OCI-LY7 (cell line): ENCODE results near the gene MAPRE2. TPM values are rescaled to one million over a fixed set of nuclear protein-coding genes. Genes with fewer than 3 reads are reported as not detected.

Experiments
- BruUV-seq: library from RNA; stranded (reverse); fragments of 400-500 nt; replicated peaks from 2 replicates; lab custom pipeline; 2021; lab: Mats Ljungman, UMichigan
- CTCF ChIA-PET: fragments of 300-600 bp; sonication (Branson Sonifier 250); formaldehyde crosslinking; loops from one replicate; lab custom pipeline; 2022; ENCODE audit warnings: antibody characterized with exemption; ENCODE audit not compliant: unreplicated experiment; lab: Charles Lee
- POLR2A ChIA-PET: fragments of 300-600 bp; sonication (Branson Sonifier 250); formaldehyde crosslinking; loops from one replicate; lab custom pipeline; 2022; ENCODE audit warnings: antibody characterized with exemption; lab: Charles Lee
- DNase-seq: peaks from one replicate; pipeline ENCODE4 v3.0.0-alpha.2; 2015; ENCODE audit warnings: low spot score
- H2AFZ ChIP-seq: fragments of 200-600 bp; sonication (generic), shearing (Covaris generic); 2 replicates; pipeline ENCODE4 v1.6.1; 2014; ENCODE audit warnings: mild to moderate bottlenecking, antibody characterized with exemption, low read length, moderate library complexity
- H3K27ac ChIP-seq: fragments of 200-600 bp; sonication (generic); 2 replicates; pipeline ENCODE4 v1.5.1; 2014; ENCODE audit warnings: mixed run types, low read depth, mild to moderate bottlenecking, moderate library complexity, low read length, inconsistent platforms; ENCODE audit not compliant: poor library complexity, severe bottlenecking
- H3K36me3 ChIP-seq: fragments of 200-600 bp; sonication (generic); 2 replicates; pipeline ENCODE4 v1.6.1; 2014; ENCODE audit warnings: mild to moderate bottlenecking, antibody characterized with exemption, low read length, moderate library complexity, mixed read lengths; ENCODE audit not compliant: insufficient read depth
- H3K4me1 ChIP-seq: fragments of 200-600 bp; sonication (generic); 2 replicates; pipeline ENCODE4 v1.5.1; 2014; ENCODE audit warnings: mild to moderate bottlenecking, low read length; ENCODE audit not compliant: insufficient read depth, poor library complexity, severe bottlenecking
- H3K4me2 ChIP-seq: fragments of 200-600 bp; sonication (generic); 2 replicates; pipeline ENCODE4 v1.6.1; 2014; ENCODE audit warnings: mild to moderate bottlenecking, low read length
- H3K4me3 ChIP-seq: fragments of 200-600 bp; sonication (generic); 2 replicates; pipeline ENCODE4 v1.5.1; 2014; ENCODE audit warnings: mild to moderate bottlenecking, low read depth, low read length; ENCODE audit not compliant: poor library complexity, severe bottlenecking
- H3K79me2 ChIP-seq: fragments of 200-600 bp; sonication (generic); 2 replicates; pipeline ENCODE4 v1.6.1; 2016; ENCODE audit warnings: low read depth, mild to moderate bottlenecking, low read length, moderate library complexity, mixed read lengths; ENCODE audit not compliant: insufficient read depth
- H3K9me2 ChIP-seq: fragments of 200-600 bp; sonication (generic); 2 replicates; pipeline ENCODE4 v1.6.1; 2016; ENCODE audit warnings: mild to moderate bottlenecking, low read length, mixed read lengths; ENCODE audit not compliant: insufficient read depth
- H3K9me3 ChIP-seq: fragments of 200-600 bp; sonication (generic); 2 replicates; pipeline ENCODE4 v1.6.1; 2014; ENCODE audit warnings: mild to moderate bottlenecking, mixed run types, low read length, mixed read lengths
- H4K20me1 ChIP-seq: fragments of 200-600 bp; sonication (generic); 2 replicates; pipeline ENCODE4 v1.6.1; 2014; ENCODE audit warnings: mild to moderate bottlenecking, antibody characterized with exemption, low read length, moderate library complexity, mixed read lengths; ENCODE audit not compliant: insufficient read depth
- EZH2phosphoT487 ChIP-seq: fragments of 200-600 bp; sonication (generic); IDR thresholded peaks from 2 replicates; pipeline ENCODE4 v1.6.1; 2018; ENCODE audit warnings: low read depth, borderline replicate concordance, mild to moderate bottlenecking, mixed run types, antibody characterized with exemption, low read length, moderate library complexity, mixed read lengths
- intact Hi-C: fragments of 100-400 bp; cut with micrococcal nuclease; formaldehyde crosslinking; loops from one replicate; pipeline ENCODE4 v1.10.0; 2022; ENCODE audit not compliant: unreplicated experiment
- total RNA-seq, 2 experiments: library from RNA; depleted of rRNA in 1 of 2; stranded (reverse); fragments of >200 nt in 1 of 2; shearing (Covaris generic) in 1 of 2; gene quantifications; 2 replicates each; pipeline ENCODE4 v1.2.3, GENCODE V29; 2014 to 2022
- TF ChIP-seq, protein P1 (sequence below): fragments of 200-600 bp; sonication (generic); conservative IDR thresholded peaks from 2 replicates; pipeline ENCODE4 v1.5.1; 2014; ENCODE audit warnings: mild to moderate bottlenecking, antibody characterized with exemption, low read length, moderate library complexity, mixed read lengths

Gene MAPRE2
- total RNA-seq, 2 experiments from 2014 or later, result 17.1 to 35.2 TPM

DNA sequence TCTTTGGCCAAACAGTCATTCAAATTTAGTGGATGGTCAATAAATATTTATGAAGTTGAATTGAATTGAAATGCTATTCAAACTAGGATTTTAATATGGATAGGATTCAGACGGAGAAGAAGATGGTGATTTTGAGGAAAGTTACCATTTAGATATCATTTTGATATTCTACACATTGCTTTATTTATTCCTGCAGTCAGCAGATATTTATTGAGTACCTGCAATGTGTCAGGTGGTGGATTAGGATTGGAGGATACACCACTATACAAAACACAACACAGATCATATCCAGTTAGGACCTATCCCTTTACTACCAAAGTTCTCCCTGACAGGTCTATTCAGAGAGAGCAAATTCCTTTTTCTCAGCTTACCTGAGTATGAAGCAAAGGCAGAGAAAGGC, 38.8 kb downstream of the MAPRE2 start:
- Histone ChIP-seq H3K9me2 (no peaks in the 10 kb centered on the region), H4K20me1 (no peaks in the 10 kb centered on the region), H3K36me3 (no peaks in the 10 kb centered on the region; the same call in 1 of the 2 replicates), H2AFZ (no peak overlapping the region), H3K4me2 (no peak overlapping the region), H3K4me1 (no peaks in the 10 kb centered on the region), H3K9me3 (no peaks in the 10 kb centered on the region), H3K27ac (no peak overlapping the region), H3K79me2 (no peaks in the 10 kb centered on the region), H3K4me3 (no peak overlapping the region)
- intact Hi-C loops, result no loop called here
- no TSS peak for BruUV-seq
- CTCF ChIA-PET, result no interaction called here
- DNase-seq, result no peak
- TF ChIP-seq, protein P1, sequence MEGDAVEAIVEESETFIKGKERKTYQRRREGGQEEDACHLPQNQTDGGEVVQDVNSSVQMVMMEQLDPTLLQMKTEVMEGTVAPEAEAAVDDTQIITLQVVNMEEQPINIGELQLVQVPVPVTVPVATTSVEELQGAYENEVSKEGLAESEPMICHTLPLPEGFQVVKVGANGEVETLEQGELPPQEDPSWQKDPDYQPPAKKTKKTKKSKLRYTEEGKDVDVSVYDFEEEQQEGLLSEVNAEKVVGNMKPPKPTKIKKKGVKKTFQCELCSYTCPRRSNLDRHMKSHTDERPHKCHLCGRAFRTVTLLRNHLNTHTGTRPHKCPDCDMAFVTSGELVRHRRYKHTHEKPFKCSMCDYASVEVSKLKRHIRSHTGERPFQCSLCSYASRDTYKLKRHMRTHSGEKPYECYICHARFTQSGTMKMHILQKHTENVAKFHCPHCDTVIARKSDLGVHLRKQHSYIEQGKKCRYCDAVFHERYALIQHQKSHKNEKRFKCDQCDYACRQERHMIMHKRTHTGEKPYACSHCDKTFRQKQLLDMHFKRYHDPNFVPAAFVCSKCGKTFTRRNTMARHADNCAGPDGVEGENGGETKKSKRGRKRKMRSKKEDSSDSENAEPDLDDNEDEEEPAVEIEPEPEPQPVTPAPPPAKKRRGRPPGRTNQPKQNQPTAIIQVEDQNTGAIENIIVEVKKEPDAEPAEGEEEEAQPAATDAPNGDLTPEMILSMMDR, result no peak
- TF ChIP-seq EZH2phosphoT487, result no peak
- POLR2A ChIA-PET, result interaction anchor here (0.6 kb wide), 1 partner anchor 8 kb away, joined by 3 read pairs; no protein-coding TSS in a partner anchor

DNA sequence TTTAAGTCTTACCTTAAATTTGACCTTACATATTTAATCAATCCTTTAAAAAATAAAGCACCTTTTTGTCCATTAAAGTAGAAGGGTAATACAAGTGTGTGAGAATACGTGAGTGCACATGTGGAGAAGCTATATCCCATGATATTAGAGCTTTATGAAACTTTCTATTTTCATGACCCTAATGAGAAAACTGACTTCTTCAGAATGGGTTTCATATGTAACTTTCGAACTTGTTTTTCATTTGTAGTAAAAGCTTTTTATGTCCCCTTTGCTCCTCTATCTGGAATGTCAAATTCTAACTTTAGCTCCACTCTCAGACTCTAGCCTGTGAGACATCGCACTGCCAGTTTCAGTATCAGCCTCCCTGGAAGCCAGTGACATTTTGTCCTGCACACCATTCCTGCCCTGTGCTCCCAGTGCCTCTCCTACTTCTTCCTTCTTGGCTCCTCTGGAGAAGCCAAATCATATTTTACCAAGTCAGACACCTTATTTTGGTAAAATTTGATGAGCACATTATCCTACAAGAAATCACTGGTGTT, 42.0 kb downstream of the MAPRE2 start:
- no peaks in the 10 kb centered on the region for H3K4me1 ChIP-seq
- CTCF ChIA-PET, result no interaction called here

More for the DNA sequence above, 42.0 kb downstream of the MAPRE2 start:
- Histone ChIP-seq H2AFZ (no peak overlapping the region), H3K9me3 (no peaks in the 10 kb centered on the region), H4K20me1 (no peaks in the 10 kb centered on the region), H3K4me3 (no peak overlapping the region), H3K4me2 (no peak overlapping the region), H3K9me2 (no peaks in the 10 kb centered on the region), H3K27ac (no peak overlapping the region), H3K36me3 (no peaks in the 10 kb centered on the region; the same call in 1 of the 2 replicates), H3K79me2 (no peaks in the 10 kb centered on the region)
- no TSS peak for BruUV-seq
- no peak for DNase-seq
- TF ChIP-seq EZH2phosphoT487, result no peak
- TF ChIP-seq, protein P1, result no peak
- POLR2A ChIA-PET, result interaction anchor here (0.8 kb wide), 1 partner anchor 15 kb away, joined by 3 read pairs; no protein-coding TSS in a partner anchor
- intact Hi-C loops, result no loop called here
